GM18861 (cell line): ENCODE results near the gene AIFM3.
"Not testable (repeated sequence)": the region's sequence is repeated elsewhere in the genome, so short reads cannot be mapped to it uniquely, and the experiment has no call there.

Experiments
- ATAC-seq: cut with Tn5 transposase; IDR thresholded peaks from one replicate; pipeline ENCODE4 v1.9.1; 2021; ENCODE audit not compliant: unreplicated experiment

AIFM3 gene

GRCh38 chr22:20957683-20958431 is 9.2 kb upstream of the AIFM3 start:
- ATAC-seq: no peak

GRCh38 chr22:20959578-20960461 is 7.2 kb upstream of the AIFM3 start:
- no peak for ATAC-seq

- ATAC-seq: no peak
Observed at GRCh38 chr22:20960609-20961008, 6.4 kb upstream of the AIFM3 start.

- no peak for ATAC-seq
Observed at GRCh38 chr22:20962491-20962945, 4.5 kb upstream of the AIFM3 start.

- ATAC-seq: no peak
Observed at GRCh38 chr22:20963201-20964052, 3.6 kb upstream of the AIFM3 start.

GRCh38 chr22:20964090-20964798 is 2.8 kb upstream of the AIFM3 start:
- ATAC-seq: no peak

GRCh38 chr22:20964799-20965103 is 2.3 kb upstream of the AIFM3 start:
- ATAC-seq: no peak

GRCh38 chr22:20965104-20965887 is 1.8 kb upstream of the AIFM3 start:
- ATAC-seq: no peak

GRCh38 chr22:20965888-20966855 is 883 bp upstream of the AIFM3 start:
- no peak for ATAC-seq

GRCh38 chr22:20967697-20968211 is 699 bp downstream of the AIFM3 start:
- no peak for ATAC-seq

GRCh38 chr22:20968281-20968977 is 1.4 kb downstream of the AIFM3 start:
- no peak for ATAC-seq

GRCh38 chr22:20970939-20971657 is 4.0 kb downstream of the AIFM3 start:
- no peak for ATAC-seq

- not testable (repeated sequence) for ATAC-seq
Observed at GRCh38 chr22:20972014-20972694, 5.1 kb downstream of the AIFM3 start.

GRCh38 chr22:20972933-20973577 is 6.0 kb downstream of the AIFM3 start:
- ATAC-seq: no peak

- no peak for ATAC-seq
Observed at GRCh38 chr22:20973634-20974286, 6.7 kb downstream of the AIFM3 start.
